OCI-LY3 (cell line): ENCODE measurements around the gene C8G.

Experiments
- CTCF ChIP-seq: fragments of 200-600, 300-600 bp; sonication (generic); IDR thresholded peaks from 2 replicates; pipeline ENCODE4 v1.5.1; 2014; ENCODE audit warnings: antibody characterized with exemption, low read length, low read depth
- EZH2phosphoT487 ChIP-seq: fragments of 200-600 bp; shearing (Covaris generic); IDR thresholded peaks from 2 replicates; pipeline ENCODE4 v1.6.1; 2018; ENCODE audit warnings: antibody characterized with exemption, mixed run types, low read depth

- TF ChIP-seq CTCF = no peak
- no peak for TF ChIP-seq EZH2phosphoT487
These were observed 36.7 kb downstream of the C8G start for GRCh38 chr9:136981588-136982231.
